HG02981 (cell line): ENCODE measurements around the gene CD300H.
"Not testable (repeated sequence)": the region's sequence is repeated elsewhere in the genome, so short reads cannot be mapped to it uniquely, and the experiment has no call there.

Source experiments
- ATAC-seq: cut with Tn5 transposase; IDR thresholded peaks from one replicate; pipeline ENCODE4 v1.9.1; 2021; ENCODE audit warnings: mild to moderate bottlenecking, moderate library complexity; ENCODE audit not compliant: unreplicated experiment

The CD300H gene

GRCh38 chr17:74585711-74586110 is 18.4 kb upstream of the CD300H start:
- no peak for ATAC-seq

GRCh38 chr17:74584292-74585060 is 17.2 kb upstream of the CD300H start:
- no peak for ATAC-seq

DNA sequence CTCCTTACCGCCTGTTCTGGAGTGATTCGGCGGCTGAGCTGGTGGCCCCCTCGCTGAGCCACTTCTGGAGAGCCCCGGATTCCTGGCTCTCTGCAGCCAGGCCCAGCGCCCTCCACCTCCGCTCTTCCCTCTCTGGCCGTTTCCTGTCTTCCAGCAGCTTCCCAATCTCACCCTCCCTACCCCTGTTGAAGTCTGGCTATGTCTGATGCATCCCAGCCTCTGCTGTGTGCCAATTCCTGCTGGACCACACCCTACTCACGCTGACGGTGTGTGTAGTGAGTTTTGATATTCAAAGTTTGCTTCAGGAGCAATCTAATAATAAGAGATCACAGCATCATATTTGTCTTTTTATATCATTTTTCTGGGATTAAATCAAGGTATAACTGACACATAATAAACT is 15.3 kb upstream of the CD300H start:
- no peak for ATAC-seq

GRCh38 chr17:74579900-74580299 is 12.6 kb upstream of the CD300H start:
- ATAC-seq: no peak

DNA sequence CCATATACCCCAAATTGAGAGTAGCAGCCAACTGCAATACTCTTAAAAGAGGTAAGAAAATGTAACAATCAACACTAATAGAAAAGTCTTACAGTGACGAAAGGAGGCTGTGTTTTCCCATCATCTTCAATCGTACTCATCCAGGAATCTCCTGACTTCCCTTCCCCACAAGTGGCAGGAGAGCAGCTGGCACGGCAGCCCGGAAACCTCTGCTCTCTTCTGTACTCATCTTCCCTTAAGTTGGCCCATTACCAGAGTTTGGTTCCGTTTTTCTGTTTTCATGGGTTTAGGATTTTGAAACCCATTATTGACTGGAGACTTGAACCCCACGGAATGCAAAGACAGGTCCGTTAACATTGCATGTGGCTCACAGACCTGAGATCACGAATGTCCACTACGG is 11.7 kb upstream of the CD300H start:
- no peak for ATAC-seq

DNA sequence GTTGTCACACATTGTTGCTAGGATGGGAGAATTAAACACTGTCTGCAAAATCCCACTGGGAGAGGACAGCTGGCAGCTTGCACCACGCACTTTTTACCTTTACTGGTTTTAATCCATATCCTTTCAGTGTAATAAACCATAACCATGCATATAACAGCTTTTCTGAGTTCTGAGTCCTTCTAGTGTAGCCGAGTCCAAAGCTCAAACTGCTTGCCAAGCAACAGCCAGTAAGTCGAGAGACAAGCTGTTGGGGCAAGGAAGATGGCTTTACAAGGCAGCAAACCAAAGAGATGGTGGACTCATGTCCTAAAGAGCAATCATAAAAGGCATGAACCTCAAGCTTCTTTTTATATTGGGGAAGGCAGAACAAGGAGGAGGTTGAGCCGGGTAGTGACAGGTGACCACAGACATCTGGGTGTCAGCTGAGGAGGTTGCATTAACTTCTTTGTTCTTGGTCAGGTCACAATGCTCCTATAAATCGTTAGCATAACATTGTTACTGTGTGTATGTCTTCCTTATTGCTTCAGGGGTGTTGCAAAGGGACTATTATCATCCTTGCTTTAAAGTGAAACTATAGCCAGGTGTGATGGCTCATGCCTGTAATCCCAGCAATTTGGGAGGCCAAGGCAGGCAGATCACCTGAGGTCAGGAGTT is 7.3 kb upstream of the CD300H start:
- ATAC-seq: no peak

- ATAC-seq: not testable (repeated sequence)
Observed at GRCh38 chr17:74573635-74574034, 6.3 kb upstream of the CD300H start.

- no peak for ATAC-seq
Observed at GRCh38 chr17:74573169-74573568, 5.9 kb upstream of the CD300H start.

DNA sequence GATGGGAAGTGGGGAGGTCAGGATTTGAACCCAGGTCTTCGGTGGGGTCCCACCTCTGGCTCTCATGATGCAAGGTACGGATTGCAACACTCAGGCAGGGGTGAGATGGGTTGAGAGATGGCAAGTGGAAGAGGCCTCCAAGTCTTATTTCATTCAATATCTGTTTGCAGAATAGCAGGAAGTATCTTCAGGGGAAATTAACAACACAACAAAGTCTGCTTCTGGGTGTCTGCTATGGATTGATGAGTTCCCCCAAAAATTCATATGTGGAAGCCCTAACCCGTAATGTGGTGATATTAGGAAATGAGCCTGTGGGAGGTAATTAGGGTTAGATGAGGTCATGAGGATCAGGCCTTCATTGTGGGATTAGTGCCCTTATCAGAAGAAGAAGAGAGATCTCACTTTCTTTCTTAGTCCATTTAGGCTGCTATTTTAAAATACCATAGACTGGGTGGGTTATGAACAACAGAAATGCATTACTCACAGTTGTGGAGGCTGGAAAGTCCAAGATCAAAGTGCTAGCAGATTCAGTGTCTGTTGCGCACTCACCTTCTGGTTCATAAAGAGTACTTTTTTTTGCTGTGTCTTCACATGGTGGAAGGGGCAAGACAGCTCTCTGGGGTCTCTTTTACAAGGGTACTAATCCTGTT is 4.4 kb upstream of the CD300H start:
- no peak for ATAC-seq

- ATAC-seq: no peak
Observed at GRCh38 chr17:74569020-74570003, 2.0 kb upstream of the CD300H start.

- no peak for ATAC-seq
Observed at GRCh38 chr17:74568106-74568873, 981 bp upstream of the CD300H start.

DNA sequence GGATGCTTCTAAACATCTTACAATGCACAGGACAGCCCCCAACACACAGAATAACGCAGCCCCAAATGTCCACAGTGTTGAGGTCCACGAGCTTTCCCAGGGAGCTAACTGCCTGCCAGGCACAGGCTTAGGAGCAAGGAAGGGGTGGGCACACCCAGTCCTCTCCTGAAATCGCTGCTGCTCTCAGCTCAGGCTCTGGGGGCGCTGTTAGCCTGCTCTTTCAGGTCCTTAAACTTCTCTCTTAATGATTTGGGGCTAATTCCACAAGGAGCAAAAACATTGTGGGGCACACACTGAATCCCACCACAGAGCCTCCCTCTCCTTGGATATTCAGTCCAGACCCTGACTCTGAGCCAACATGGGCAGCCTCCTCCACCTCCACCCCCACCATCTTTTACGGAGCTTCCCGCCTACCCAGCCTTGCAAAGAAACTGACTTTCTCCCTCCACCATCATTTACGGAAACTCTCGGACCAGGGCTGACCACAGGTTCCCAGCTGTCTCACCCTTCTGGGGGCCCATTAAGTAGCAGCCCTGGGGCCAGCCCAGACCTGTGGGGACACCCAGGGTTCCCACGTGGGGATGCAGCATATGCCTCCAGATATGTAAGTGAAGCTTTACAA is 1.1 kb downstream of the CD300H start:
- no peak for ATAC-seq

DNA sequence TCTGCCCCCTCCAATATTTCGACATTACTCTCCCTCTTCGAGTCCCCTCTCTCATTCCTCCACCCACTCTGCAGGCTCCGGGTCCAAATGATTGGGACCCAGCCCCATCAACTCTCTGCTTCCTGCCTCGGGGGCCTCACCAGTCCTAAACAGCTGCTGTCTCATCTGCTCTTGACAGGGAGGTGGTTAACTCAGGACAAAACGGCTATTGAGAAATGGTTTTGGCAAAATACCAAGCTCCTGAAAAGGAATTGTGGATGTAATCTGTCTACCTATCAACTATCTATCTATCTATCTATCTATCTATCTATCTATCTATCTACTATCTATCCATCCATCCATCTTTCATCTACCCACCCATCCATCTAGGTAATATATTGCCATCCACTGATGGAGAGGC is 2.2 kb downstream of the CD300H start:
- no peak for ATAC-seq

GRCh38 chr17:74563358-74563757 is 4.0 kb downstream of the CD300H start:
- ATAC-seq: no peak

DNA sequence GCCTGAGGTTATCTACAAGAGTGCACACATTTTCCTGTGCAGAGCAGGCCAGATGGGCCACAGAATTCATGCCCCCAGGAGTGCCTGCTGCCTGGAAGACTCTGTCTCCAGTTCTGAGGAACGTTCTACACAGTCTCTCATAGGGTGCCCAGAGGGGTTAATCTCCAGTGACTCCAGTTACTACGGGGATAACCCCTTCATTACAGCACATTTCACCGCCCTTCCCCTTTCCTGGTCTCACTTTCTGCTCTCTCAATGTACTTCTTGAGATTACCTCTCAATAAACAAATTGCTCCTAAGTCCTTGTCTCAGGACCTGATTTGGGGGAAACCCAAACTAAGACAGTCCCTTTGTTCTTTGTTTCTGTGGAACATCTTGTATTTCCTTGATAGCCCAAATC is 5.7 kb downstream of the CD300H start:
- no peak for ATAC-seq

- ATAC-seq: no peak
Observed at GRCh38 chr17:74558882-74559519, 8.3 kb downstream of the CD300H start.

- ATAC-seq: not testable (repeated sequence)
Observed at GRCh38 chr17:74558402-74558801, 8.9 kb downstream of the CD300H start.

- no peak for ATAC-seq
Observed at GRCh38 chr17:74555427-74555940, 11.8 kb downstream of the CD300H start.

DNA sequence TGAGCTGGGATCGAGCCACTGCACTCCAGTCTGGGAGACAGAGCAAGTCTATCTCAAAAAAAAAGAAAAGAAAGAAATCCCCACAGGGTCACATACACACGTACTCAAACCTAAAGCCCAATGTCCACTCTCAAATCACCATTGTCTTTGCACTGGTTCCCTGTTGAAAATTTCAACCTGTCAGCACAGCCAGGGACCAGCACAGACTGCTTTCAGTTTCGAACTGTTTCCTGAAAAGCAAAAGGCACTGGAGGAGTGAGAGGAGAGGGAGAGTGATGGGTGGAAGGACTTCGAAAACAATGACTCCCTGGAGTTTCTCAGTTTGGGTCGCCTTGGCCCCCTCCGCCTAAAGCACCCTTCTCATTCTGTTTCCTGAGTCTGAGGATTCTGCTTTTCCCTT is 12.4 kb downstream of the CD300H start:
- ATAC-seq: no peak
